Tibial nerve (tissue), 4 donors: ENCODE measurements around the gene TOP2A. TPM values are rescaled to one million over a fixed set of nuclear protein-coding genes. Genes with fewer than 3 reads are reported as not detected.
"Not testable (repeated sequence)": the region's sequence is repeated elsewhere in the genome, so short reads cannot be mapped to it uniquely, and the experiment has no call there.

Source experiments
- DNase-seq, 2 donors: peaks; one replicate each; pipeline ENCODE4 v3.0.0-alpha.2; 2019; ENCODE audit warnings: low spot score in 2 of 2
- H3K27ac ChIP-seq, 4 donors: fragments of 200-600 bp; sonication (generic) in 3 of 4; one replicate each; pipeline ENCODE4 v1.5.1; 2017 to 2019; ENCODE audit warnings: mild to moderate bottlenecking in 1 of 4
- H3K27me3 ChIP-seq, 2 donors: fragments of 200-600 bp; sonication (generic) in 1 of 2; one replicate each; pipeline versions ENCODE4 v1.5.1 to v1.6.0; 2017 to 2019
- H3K36me3 ChIP-seq, 3 donors: fragments of 200-600 bp; sonication (generic); one replicate each; pipeline ENCODE4 v1.5.1; 2018 to 2019
- H3K4me1 ChIP-seq, 4 donors: fragments of 200-600 bp; sonication (generic) in 3 of 4; one replicate each; pipeline ENCODE4 v1.5.1; 2017 to 2019
- H3K4me3 ChIP-seq, 4 donors: fragments of 200-600 bp; sonication (generic) in 3 of 4; one replicate each; pipeline ENCODE4 v1.5.1; 2017 to 2019; ENCODE audit warnings: mild to moderate bottlenecking in 1 of 4, moderate library complexity in 1 of 4
- H3K9me3 ChIP-seq, 4 donors: fragments of 200-600 bp; sonication (generic) in 3 of 4; one replicate each; pipeline ENCODE4 v1.5.1; 2017 to 2019
- EP300 ChIP-seq, 2 donors: sonication (generic); formaldehyde crosslinking; IDR thresholded peaks; one replicate each; pipeline ENCODE4 v1.6.1; 2017; ENCODE audit warnings: antibody characterized with exemption in 2 of 2, mild to moderate bottlenecking in 1 of 2
- POLR2A ChIP-seq, 2 donors: fragments of 450-650 bp; IDR thresholded peaks; one replicate each; pipeline ENCODE4 v1.6.1; 2017; ENCODE audit warnings: antibody characterized with exemption in 2 of 2, mild to moderate bottlenecking in 2 of 2, moderate library complexity in 2 of 2
- WGBS, 2 donors: methylation state at CpG; one replicate each; pipeline ENCODE4 v1.1.5; 2018; 5-methylcytosine and 5-hydroxymethylcytosine counted together
- total RNA-seq, 4 donors: library from RNA; depleted of rRNA; stranded (reverse); fragments of >200 nt; gene quantifications; one replicate each; pipeline ENCODE4 v1.1.0, GENCODE V29; 2016
- TF ChIP-seq, protein P1 (sequence below), 5 experiments: fragments of 200-600 bp in 3 of 5; fragments of 450-650 bp in 2 of 5; sonication (generic) in 3 of 5; IDR thresholded peaks; one replicate each; pipeline ENCODE4 v1.5.1; 2016 to 2019; ENCODE audit warnings: antibody characterized with exemption in 5 of 5, mild to moderate bottlenecking in 3 of 5, moderate library complexity in 2 of 5

Gene TOP2A
- total RNA-seq, 4 donors from 2014 or later: 0.21 to 7.1 (median 2.6) TPM

GRCh38 chr17:40378966-40379365 is 38.7 kb downstream of the TOP2A start:
- no peak overlapping the region for H3K4me3 ChIP-seq
- TF ChIP-seq POLR2A (IDR thresholded peaks at IDR 0.05) (no peak), EP300 (IDR thresholded peaks at IDR 0.05) (no peak)
- TF ChIP-seq, protein P1, sequence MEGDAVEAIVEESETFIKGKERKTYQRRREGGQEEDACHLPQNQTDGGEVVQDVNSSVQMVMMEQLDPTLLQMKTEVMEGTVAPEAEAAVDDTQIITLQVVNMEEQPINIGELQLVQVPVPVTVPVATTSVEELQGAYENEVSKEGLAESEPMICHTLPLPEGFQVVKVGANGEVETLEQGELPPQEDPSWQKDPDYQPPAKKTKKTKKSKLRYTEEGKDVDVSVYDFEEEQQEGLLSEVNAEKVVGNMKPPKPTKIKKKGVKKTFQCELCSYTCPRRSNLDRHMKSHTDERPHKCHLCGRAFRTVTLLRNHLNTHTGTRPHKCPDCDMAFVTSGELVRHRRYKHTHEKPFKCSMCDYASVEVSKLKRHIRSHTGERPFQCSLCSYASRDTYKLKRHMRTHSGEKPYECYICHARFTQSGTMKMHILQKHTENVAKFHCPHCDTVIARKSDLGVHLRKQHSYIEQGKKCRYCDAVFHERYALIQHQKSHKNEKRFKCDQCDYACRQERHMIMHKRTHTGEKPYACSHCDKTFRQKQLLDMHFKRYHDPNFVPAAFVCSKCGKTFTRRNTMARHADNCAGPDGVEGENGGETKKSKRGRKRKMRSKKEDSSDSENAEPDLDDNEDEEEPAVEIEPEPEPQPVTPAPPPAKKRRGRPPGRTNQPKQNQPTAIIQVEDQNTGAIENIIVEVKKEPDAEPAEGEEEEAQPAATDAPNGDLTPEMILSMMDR (IDR thresholded peaks at IDR 0.05): no peak
- H3K27me3 ChIP-seq: no peaks in the 10 kb centered on the region
- H3K4me1 ChIP-seq: no peaks in the 10 kb centered on the region
- WGBS, 2 donors: 93 to 94% methylated on average over 7 of the region's 7 CpGs
- no peaks in the 10 kb centered on the region for H3K9me3 ChIP-seq
- no peak for DNase-seq
- H3K36me3 ChIP-seq: no peaks in the 10 kb centered on the region
- H3K27ac ChIP-seq: no peak overlapping the region

DNA sequence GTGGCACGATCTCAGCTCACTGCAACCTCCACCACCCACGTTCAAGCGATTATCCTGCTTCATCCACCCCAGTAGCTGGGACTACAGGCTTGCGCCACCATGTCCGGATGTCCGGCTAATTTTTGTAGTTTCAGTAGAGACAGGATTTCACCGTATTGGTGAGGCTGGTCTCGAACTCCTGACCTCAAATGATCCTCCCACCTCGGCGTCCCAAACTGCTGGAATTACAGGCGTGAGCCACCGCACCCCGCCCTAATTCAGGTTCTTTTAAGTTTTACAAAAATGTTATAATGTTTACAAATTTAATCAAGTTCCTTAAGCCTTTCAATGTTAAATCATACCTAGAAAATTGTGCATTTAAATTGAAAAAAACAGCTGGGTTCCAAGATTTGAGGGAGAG is 39.9 kb downstream of the TOP2A start:
- H3K36me3 ChIP-seq: no peaks in the 10 kb centered on the region
- H3K27me3 ChIP-seq: no peaks in the 10 kb centered on the region
- no peaks in the 10 kb centered on the region for H3K9me3 ChIP-seq
- no peak for TF ChIP-seq EP300 (IDR thresholded peaks at IDR 0.05)
- TF ChIP-seq POLR2A (IDR thresholded peaks at IDR 0.05): no peak
- TF ChIP-seq, protein P1 (IDR thresholded peaks at IDR 0.05): no peak
- H3K27ac ChIP-seq: no peak overlapping the region
- no peak for DNase-seq
- no peak overlapping the region for H3K4me3 ChIP-seq
- no peaks in the 10 kb centered on the region for H3K4me1 ChIP-seq
- 85 to 91% methylated on average over 13 of the region's 13 CpGs for WGBS, 2 donors

- not testable (repeated sequence) for DNase-seq
- WGBS, 2 donors: 72 to 77% methylated on average over 6 of the region's 6 CpGs
Observed at GRCh38 chr17:40376541-40376940, 41.2 kb downstream of the TOP2A start.

DNA sequence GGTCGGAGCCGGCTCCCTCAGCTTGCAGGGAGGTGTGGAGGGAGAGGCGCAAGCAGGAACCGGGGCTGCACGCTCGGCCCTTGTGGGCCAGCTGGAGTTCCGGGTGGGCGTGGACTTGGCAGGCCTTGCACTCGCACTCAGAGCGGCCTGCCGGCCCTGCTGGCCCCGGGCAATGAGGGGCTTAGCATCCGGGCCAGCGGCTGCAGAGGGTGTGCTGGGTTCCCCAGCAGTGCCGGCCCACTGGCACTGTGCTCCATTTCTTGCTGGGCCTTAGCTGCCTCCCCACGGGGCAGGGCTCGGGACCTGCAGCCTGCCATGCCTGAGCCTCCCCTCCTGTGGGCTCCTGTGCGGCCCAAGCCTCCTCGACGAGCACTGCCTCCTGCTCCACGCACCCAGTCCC is 41.9 kb downstream of the TOP2A start:
- not testable (repeated sequence) for H3K4me3 ChIP-seq, DNase-seq, H3K9me3 ChIP-seq, H3K4me1 ChIP-seq, H3K27ac ChIP-seq, H3K36me3 ChIP-seq, H3K27me3 ChIP-seq
- 72 to 73% methylated on average over 3 to 14 of the region's 21 CpGs for WGBS, 2 donors

More at GRCh38 chr17:40376541-40376940, 41.2 kb downstream of the TOP2A start:
- not testable (repeated sequence) for H3K27ac ChIP-seq, H3K27me3 ChIP-seq, H3K9me3 ChIP-seq, H3K4me1 ChIP-seq, H3K4me3 ChIP-seq, H3K36me3 ChIP-seq

DNA sequence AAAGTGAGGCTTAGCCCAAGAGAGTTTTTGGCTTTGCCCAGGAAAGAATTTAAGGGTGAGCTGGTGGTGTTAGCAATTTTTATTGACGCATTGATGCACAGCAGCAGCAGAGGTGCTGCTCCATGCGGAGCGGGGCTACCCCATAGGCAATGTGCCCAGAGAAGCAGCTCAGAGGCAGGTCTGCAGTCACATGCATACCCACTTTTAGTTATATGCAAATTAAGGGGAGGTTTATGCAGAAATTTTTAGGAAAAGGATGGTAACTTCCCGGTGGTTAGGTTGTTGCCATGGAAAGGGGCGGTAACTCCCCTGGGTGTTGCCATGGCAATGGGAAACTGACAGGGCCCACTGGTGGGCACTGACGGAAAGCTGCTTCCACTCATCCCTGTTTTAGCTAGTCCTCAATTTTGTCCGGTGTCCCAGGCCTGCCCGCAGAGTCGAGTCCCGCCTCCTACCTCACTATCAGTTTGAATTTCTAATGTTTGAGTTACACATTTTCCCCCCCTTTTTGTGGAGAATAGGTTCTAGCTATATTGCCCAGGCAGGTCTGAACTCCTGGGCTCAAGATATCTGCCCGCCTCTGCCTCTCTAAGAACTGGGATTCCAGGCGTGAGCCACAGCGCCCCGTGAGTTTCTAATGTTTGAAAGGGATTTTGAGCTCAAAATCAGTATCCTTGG is 42.7 kb downstream of the TOP2A start:
- H3K4me1 ChIP-seq: no peaks in the 10 kb centered on the region
- H3K27me3 ChIP-seq: no peaks in the 10 kb centered on the region
- no peak overlapping the region for H3K4me3 ChIP-seq
- no peaks in the 10 kb centered on the region for H3K9me3 ChIP-seq
- TF ChIP-seq POLR2A (IDR thresholded peaks at IDR 0.05) (no peak), EP300 (IDR thresholded peaks at IDR 0.05) (no peak)
- TF ChIP-seq, protein P1 (IDR thresholded peaks at IDR 0.05): no peak
- no peak overlapping the region for H3K27ac ChIP-seq
- no peaks in the 10 kb centered on the region for H3K36me3 ChIP-seq
- WGBS, 2 donors: 79 to 88% methylated on average over 14 of the region's 14 CpGs
- no peak for DNase-seq

DNA sequence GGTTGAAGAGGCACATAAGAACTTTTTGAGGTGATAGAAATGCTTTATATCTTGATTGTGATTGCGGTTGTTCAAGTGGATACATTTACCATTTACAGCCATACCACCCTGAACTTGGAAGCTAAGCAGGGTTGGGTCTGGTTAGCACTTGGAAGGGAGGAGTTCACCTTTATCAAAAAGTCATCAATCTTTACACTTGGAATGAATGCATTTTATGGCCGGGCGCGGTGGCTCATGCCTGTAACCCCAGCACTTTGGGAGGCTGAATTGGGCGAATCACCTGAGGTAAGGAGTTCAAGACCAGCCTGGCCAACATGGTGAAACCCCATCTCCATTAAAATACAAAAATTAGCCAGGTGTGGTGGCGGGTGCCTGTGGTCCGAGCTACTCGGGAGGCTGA is 43.7 kb downstream of the TOP2A start:
- H3K4me1 ChIP-seq: no peaks in the 10 kb centered on the region
- DNase-seq: no peak
- no peak overlapping the region for H3K27ac ChIP-seq
- no peak overlapping the region for H3K4me3 ChIP-seq
- no peaks in the 10 kb centered on the region for H3K27me3 ChIP-seq
- no peak for TF ChIP-seq EP300 (IDR thresholded peaks at IDR 0.05)
- no peak for TF ChIP-seq POLR2A (IDR thresholded peaks at IDR 0.05)
- TF ChIP-seq, protein P1 (IDR thresholded peaks at IDR 0.05): no peak
- H3K9me3 ChIP-seq: no peaks in the 10 kb centered on the region
- 91 to 94% methylated on average over 8 of the region's 8 CpGs for WGBS, 2 donors
- H3K36me3 ChIP-seq: no peaks in the 10 kb centered on the region
